NB4 (cell line): Measurements from ENCODE around the gene MYO10.

Experiments
- CTCF ChIP-seq: IDR thresholded peaks from one replicate; pipeline ENCODE4 v1.5.1; 2012; ENCODE audit warnings: low read depth, low read length
- MAX ChIP-seq: IDR thresholded peaks from 2 replicates; pipeline ENCODE4 v1.6.1; 2011; ENCODE audit warnings: low read depth, low read length
- MYC ChIP-seq: IDR thresholded peaks from 2 replicates; pipeline ENCODE4 v1.6.1; 2011; ENCODE audit warnings: low read depth, low read length
- POLR2A ChIP-seq: IDR thresholded peaks from 2 replicates; pipeline ENCODE4 v1.6.1; 2011; ENCODE audit warnings: mild to moderate bottlenecking; ENCODE audit not compliant: insufficient read length; ENCODE audit errors: extremely low read depth

- no peak for TF ChIP-seq MAX
- no peak for TF ChIP-seq MYC
- TF ChIP-seq CTCF = no peak
- no peak for TF ChIP-seq POLR2A
These were observed 223.9 kb downstream of the MYO10 start for GRCh38 chr5:16712178-16712577.
